GM18868 (cell line): ENCODE measurements around the gene LTBP1.
"Not testable (repeated sequence)": the region's sequence is repeated elsewhere in the genome, so short reads cannot be mapped to it uniquely, and the experiment has no call there.

ENCODE experiments used
- ATAC-seq: cut with Tn5 transposase; IDR thresholded peaks from one replicate; pipeline ENCODE4 v1.9.1; 2021; ENCODE audit warnings: mild to moderate bottlenecking, moderate library complexity; ENCODE audit not compliant: unreplicated experiment

Gene LTBP1

DNA sequence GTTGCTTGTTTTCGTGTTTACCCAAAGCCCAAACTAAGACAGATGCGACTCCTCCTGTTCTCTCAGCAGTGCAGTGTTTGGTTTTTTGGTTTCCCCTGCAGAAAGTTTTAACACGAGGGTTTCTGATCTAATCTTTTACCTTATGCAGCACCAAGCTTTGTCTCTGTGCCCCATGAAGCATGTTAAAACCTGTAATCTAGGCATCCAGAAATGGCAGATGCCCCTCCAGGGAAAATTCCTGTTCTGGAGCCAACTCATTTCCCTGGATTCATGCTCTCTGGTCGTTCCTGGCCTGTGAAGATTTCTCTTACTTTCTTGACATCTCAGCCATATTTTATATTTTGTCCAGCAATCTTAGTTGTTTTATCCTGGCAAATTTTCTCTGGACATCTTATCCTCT lies 91.5 kb downstream of the LTBP1 start:
- no peak for ATAC-seq

DNA sequence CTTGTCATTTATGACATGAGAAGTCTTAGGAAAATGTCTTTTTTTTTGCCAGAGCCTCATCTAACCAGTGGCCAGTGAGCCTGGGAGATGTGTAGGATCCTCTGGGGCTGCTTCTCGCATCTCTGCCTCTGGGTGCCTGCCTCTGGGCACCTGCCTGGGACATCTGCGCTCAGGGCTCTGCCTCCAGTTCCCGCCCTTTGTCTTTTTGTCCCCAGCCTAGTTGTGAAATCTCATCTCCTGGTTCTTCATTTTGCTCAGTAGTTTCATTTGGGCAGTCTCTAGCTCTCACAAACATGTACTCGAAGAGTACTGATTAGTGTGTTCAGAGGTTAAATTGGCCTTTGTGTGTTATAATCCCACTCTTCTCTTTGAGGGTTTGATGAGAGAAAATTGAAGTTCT lies 92.0 kb downstream of the LTBP1 start:
- ATAC-seq, result no peak

DNA sequence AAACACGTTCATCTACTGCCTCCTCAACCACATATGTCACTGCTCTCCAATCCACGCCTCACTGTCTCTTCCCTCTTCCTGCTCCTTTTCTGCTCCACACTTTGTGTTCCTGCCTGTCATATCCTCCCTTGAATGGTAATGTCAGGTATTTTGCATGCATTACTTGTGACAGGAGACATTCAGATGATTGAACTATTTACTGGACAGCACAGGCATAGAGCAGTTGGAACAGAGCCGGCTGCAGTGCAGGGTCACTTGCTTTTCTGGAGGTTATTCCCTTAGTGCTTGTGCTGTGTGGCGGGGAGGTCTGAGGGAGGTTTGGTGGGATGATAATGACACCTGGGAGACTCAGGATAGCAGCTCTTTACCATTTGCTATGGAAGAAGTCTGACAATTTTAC lies 93.8 kb downstream of the LTBP1 start:
- ATAC-seq, result no peak

DNA sequence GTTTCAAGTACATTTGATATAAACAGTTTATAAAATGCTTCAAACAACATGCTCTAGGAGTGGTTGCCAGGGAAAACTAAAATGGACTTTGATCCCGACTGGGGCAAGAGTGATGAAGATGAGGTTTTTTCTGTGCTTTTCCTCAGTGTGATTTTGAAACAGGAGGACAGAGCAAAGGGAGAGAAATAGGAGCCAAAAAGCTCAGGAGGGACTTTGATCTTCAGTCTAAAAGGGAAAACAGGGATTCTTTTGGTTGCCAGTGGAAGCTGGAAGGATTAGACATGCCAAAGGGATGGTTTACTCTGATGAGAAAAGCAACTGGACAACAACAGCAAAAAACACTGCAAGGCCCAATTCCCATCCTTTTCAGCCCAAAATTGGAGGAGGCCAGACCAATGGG lies 95.5 kb downstream of the LTBP1 start:
- no peak for ATAC-seq

DNA sequence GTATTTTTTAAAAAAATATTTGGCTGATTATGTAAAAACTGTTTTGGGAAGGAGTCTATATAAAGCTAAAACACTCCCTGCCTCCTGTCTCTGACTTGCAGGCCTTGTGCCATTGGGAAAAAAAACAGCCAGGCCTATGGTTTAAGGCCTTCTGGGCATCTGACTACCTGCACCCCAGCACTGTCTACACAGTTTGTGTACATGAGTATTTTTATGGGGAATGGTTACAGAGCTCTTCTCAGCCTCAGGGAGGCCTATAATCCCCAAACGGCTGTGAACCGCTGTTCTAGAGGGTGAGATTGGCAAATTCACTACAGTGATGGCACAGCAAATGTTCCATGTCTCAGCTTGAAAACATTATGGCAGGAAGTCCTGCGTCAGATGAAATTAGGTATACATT lies 96.1 kb downstream of the LTBP1 start:
- ATAC-seq, result no peak

DNA sequence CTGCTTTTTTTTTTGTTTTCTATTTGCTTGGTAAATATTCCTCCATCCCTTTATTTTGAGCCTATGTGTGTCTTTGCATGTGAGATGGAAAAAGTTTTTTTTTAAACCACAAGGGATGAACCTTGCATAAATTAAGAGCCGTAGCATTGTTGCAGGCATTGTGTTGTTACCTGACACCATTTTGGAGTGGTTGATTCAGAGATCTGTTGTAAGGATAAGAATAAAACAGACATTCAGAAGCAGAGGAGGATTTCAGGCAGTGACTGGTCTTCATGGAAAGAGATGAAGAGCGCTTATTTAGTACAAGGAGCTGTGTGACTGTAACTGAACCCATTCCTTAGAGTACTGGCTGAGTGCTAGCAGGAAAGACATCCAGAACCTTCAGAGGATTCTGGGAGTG lies 101.2 kb downstream of the LTBP1 start:
- no peak for ATAC-seq

DNA sequence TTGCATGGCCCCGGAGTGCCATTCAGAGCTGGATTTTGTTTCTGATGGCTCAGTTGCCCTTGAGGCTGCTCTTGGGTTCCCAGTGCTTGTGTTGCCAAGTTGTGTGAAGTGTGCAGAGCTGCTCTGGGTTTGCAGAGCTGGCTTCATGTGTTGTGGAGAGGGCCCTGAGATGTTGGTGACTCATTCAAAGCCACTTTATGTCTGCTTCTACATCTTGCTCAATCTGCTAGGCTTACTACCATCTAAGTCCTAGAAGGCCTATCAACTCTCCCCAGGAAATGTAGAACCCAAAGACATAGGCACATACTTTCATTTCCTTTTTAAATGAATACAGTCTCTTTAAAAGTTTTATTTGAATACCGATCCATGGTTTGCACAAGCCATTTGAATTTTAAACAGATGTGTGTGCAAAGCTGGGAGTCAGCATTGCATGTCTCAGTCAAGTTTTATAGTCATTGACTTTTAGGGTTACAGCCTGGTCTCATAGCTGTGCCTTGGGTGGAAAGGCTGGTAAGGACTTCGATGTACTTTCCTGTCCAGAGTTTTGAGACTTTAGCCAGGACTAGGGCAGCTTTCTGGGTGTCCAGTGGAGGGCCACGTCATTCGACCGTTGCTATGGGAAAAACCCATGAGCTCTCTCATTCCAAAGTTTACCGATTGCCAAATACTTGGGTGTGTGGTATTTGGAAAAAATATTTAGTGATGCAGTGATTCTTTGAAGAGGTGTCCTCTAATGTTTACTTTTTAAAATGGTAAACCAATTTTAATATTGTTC lies 105.0 kb downstream of the LTBP1 start:
- no peak for ATAC-seq

DNA sequence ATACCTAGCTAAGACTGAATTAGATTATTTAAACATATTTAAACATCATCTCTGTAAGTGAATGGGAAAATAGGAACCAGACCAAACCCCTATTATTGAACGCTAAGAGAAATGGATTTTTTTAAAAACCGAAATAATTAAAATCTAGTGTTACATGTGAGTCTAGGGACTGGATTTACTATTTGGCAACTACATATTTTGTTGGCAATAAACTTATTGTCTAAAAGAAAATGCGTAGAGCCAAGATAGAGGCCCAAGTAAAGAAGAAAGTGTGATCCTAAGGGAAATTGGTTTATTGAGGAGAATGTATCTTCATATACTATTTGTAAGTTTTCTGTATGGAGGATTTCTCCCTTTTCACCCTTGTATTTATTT lies 105.6 kb downstream of the LTBP1 start:
- ATAC-seq, result no peak

DNA sequence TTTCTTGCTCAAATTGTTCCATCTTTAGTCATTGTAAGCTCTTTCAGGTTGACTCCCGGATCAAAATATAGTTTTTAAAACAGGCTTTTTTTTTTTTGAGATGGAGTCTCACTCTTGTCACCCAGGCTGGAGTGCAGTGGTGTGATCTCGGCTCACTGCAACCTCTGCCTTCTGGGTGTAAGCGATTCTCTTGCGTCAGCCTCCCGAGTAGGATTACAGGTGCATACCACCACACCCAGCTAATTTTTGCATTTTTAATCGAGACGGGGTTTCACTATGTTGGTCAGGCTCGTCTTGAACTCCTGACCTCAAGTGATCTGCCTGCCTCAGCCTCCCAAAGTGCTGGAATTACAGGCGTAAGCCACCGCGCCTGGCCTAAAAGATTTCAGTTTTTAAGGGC lies 106.0 kb downstream of the LTBP1 start:
- not testable (repeated sequence) for ATAC-seq

DNA sequence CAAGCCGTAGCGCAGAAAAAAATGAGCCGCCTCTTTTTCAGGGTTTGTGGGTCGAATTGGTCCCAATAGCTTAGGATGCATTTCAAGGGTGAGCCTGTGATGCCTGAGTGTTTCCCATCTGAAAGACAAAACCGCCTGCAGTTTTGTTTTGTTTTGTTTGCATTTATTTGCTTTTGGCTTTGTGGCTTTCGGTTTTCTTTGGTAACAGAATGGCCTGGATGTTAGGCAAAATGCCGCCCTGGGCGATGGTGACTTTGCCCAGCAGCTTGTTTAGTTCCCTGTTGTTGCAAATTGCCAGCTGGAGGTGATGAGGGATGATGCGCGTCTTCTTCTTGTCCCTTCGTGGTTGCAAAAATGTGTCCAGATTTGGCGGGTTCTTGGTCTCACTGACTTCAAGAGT lies 109.4 kb downstream of the LTBP1 start:
- no peak for ATAC-seq

DNA sequence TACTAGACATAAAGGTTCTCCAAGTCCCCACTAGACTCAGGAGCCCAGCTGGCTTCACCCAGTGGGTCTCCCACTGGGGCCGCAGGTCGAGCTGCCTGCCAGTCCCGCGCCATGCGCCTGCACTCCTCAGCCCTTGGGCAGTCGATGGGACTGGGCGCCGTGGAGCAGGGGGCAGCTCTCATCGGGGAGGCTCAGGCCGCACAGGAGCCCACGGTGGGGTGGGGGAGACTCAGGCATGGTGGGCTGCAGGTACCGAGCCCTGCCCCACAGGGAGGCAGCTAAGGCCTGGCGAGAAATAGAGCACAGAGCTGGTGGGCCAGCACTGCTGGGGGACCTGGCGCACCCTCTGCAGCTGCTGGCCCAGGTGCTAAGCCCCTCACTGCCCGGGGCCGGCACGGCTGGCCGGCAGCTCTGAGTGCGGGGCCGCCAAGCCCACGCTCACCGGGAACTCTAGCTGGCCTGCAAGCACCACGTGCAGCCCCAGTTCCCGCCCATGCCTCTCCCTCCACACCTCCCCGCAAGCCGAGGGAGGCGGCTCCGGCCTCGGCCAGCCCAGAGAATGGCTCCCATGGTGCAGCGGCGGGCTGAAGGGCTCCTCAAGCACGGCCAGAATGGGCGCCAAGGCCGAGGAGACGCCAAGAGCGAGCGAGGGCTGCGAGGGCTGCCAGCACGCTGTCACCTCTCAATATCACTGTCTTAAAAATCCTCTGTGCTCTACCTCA lies 110.7 kb downstream of the LTBP1 start:
- ATAC-seq, result not testable (repeated sequence)

DNA sequence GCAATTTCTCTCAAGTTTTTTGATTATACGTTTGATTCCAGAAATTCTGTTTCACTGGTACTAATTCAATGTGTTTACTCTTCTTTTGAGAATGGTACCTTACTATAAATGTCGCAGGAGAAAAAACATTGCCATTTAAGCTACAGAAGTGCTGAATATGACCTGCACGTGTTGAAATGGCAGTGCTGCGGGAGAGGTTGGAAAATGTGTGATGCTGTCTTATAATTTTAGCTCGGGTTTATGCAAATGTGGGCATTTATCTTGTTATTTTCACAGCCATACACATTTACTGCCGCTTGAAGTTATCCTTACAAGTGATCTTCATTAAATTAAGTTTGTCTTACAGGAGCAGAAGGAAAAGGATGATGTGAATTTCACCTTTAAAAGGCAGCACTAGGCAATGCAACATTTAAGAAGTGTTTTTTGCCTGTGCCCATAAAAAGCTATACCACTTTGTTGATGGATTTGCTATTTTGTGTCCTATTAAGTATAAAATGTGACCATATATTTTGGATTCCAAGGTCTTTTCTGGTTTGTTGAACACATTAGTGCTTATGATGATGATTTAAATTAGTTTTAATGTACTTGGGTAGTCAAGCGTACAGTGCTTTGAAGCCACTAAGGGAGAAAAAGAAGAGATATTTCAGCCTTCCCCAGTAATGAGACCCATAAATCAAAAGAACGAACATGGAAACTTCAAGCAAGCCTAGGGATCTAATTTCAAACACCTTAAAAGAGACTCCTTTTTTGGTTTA lies 112.1 kb downstream of the LTBP1 start:
- no peak for ATAC-seq

DNA sequence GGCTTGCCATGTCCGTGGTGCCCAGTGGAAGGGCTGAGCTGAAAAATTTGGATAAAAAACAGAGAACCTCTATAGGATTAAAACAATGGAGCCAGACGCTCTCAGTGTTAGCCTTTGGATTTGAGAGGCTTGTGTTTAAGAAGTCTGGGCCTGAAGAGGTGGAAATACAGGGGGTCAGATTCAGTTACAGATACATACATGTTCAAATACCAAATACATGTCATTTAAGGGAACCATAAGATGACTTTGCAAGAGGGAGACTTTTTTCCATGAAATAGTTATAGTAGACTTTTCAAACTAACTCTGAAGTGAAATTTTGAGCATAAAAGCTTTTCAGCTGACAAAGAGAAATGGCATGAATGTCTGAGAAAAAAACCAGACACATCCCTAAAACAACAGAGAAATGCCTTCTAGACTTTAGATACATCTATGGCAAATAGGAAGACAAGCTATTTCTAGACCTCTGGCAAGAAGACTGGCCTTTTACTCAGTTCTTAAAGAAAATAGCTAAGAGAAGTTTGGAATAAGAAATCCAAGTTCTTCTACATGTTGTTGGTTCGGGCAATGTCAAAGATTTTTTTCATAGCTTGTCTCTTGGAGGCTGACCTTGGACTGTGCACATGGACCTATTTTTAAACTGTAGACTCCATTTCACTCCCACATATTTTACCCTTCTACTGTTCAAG lies 112.9 kb downstream of the LTBP1 start:
- ATAC-seq, result no peak

DNA sequence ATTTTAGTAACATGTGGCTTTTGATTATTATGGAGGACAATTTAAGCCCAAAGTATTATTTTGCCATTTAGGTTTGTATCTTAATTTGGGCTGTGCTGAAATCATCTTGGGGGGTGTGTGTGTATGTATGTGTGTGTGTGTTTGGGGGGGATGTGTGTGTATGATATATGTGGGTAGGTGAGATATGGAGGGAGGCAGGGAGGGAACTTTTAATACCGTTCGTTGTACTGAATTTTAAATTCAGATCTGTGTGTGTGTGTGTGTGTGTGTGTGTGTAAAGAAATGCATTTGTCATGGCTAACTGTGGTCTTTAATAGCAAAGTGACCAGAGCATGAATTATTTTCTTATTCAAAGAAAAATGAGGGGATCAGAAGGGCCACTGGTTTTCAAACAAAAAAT lies 113.7 kb downstream of the LTBP1 start:
- no peak for ATAC-seq

DNA sequence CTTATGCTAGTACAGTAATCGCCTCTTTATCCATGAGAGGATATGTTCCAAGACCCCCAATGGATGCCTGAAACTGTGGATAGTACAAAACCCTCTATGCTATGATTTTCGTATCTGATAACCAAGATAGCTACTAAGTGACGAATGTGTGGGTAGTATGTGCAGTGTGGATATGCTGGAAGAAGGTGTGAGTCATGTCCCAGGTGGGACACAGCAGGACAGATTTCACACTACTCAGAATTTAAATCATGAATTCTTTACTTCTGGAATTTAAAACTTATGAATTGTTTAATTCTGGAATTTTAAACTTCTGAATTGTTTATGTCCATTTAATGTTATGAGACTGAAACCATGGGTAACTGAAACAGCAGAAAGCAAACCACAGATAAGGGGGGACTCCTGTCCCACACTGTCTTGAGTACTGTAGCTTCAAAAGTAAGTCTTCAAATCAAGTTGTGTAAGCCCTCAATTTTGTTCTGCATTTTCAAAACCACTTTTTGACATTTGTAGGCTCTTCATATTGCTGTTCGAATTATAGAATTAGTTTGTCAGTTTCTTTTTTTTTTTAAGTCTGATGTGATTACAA lies 116.0 kb downstream of the LTBP1 start:
- no peak for ATAC-seq

DNA sequence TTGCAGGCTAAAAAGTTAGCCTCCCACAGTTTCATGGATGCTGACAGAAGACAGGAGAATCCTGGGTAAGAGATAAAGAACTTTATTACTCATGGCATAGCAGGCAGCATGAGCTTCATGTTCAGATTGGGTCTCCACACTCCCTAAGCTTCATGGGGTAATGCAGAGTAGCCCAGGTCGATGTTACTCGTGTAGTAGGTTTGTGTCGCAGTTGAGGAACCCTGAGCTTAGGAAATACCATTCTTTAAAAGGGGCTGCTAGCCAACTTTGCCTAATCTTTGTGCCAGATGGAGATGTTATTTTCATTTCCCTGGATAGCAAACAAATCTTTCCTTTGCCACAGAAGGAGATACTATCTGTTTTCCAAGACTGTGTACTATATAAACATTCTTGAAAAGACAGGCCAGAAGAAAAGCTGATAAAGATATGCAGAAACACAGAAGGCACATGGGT lies 117.6 kb downstream of the LTBP1 start:
- ATAC-seq, result no peak

DNA sequence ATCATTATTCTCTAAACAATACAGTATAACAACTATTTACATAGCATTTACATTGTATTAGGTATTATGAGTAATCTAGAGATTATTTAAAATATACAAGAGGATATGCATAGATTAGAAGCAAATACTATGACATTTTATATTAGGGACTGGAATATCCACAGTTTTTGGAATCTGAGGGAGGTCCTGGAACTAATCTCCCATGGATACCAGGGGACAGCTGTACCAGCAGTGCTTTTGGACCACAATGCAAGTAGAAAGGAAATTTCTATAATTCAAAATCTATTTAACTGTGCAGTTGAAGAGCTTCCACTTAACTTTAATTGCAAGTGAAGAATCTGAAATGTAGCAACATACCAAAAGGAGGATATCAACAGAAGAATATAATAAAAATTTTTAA lies 120.8 kb downstream of the LTBP1 start:
- no peak for ATAC-seq

DNA sequence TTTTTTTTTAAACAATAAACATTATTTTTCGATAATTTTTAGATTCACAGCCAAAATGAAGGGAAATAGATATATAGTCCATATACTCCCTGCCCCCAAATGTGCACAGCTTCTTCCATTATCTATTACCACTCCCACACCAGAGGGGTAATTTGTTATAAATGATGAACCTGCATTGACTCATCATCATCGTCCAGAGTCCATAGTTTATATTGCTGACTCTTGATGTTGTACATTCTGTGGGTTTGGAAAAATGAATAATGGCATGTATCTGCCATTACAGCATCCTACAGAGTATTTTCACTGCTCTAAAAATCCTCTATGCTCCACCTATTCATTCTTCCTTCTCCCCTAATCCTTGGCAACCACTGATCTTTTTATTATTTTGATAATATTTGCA lies 121.5 kb downstream of the LTBP1 start:
- no peak for ATAC-seq

DNA sequence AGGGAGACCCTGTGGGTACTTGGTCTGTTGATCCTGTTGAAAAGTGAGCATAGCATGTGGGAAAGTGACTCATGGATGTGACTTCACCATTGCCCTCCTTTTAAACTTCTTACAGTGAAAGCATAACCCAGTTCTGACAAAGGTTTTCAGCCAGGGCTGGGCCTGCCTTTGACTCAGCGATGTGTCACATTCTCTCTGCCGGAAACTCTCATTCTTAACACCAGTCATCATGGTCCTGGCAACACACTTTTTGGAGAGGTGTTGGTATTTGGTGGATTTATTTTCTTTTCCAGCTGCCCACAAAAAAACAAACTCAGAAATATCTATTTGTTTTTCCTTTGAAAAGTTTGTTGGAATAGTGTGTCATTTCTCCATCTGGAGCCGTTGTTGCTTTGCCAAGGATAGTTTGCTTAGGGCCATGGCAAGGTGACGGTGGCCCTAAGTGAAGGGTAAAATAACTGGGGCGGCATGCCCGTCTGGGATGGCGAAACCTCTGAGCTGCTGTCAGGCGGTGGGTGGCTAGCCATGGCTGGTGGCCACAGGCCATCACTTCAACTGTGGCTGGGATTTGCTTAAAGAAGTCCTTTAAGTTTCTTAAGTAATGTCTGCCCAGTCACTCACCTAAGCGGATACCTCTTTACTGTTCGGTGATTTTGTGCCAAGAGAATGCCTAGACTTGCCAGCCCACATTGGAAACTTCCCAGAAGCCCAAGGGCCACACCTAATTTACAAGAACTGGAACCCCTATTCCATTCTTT lies 123.3 kb downstream of the LTBP1 start:
- ATAC-seq, result peak; percentile 65

DNA sequence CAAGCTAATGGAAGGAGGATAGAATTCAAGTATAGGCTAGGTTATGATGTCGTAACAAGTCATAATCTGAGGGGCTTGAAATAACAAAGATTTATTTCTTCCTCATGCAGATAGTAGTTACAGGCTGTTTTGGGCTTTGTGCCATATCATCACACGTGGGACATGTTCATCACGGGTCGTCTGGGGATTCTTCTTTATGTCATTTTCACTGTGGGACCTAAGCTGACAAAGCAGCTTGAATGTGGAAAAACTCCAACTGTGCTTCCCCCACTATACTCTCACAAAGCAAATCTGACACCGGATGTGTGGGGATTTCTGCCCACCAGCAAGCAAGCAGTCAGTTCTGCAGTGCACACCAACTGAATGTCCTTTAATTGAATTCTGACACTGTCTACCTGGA lies 124.8 kb downstream of the LTBP1 start:
- ATAC-seq, result no peak
